Psoas muscle (tissue), 8 donors: Measurements from ENCODE around the gene SEMA3D. TPM values are rescaled to one million over a fixed set of nuclear protein-coding genes. Genes with fewer than 3 reads are reported as not detected.

Source experiments
- ATAC-seq, 4 donors: fragments of 200-7000 bp; cut with Tn5 transposase; one replicate each; pipeline ENCODE4 v1.9.1; 2020; ENCODE audit warnings: moderate library complexity in 3 of 4, mild to moderate bottlenecking in 2 of 4
- DNase-seq, 2 donors: peaks; one replicate each; pipeline ENCODE4 v3.0.0-alpha.2; 2020
- H3K27ac ChIP-seq: fragments of 200-600 bp; one replicate; pipeline ENCODE4 v1.8.0; 2022
- H3K27me3 ChIP-seq, 3 donors: fragments of 200-600 bp in 1 of 3; one replicate each; pipeline versions ENCODE4 v1.6.1 to v1.8.0; 2013 to 2022; ENCODE audit warnings: low read length in 2 of 3, mild to moderate bottlenecking in 2 of 3, moderate library complexity in 1 of 3; ENCODE audit not compliant: insufficient read depth in 3 of 3
- H3K36me3 ChIP-seq, 2 donors: fragments of 200-600 bp in 1 of 2; one replicate each; pipeline versions ENCODE4 v1.6.1 to v1.8.0; 2013 to 2022; ENCODE audit warnings: low read depth in 1 of 2, mild to moderate bottlenecking in 1 of 2, moderate library complexity in 1 of 2; ENCODE audit not compliant: insufficient read depth in 1 of 2
- H3K4me1 ChIP-seq: fragments of 200-600 bp; one replicate; pipeline ENCODE4 v1.8.0; 2022
- H3K4me3 ChIP-seq: fragments of 200-600 bp; one replicate; pipeline ENCODE4 v1.8.0; 2022; ENCODE audit warnings: mild to moderate bottlenecking
- H3K9me3 ChIP-seq: fragments of 200-600 bp; one replicate; pipeline ENCODE4 v1.8.0; 2022
- CTCF ChIP-seq: fragments of 200-600 bp; IDR thresholded peaks from one replicate; pipeline ENCODE4 v1.8.0; 2022; ENCODE audit warnings: antibody characterized with exemption
- WGBS, 3 donors: extraction: QIAGEN DNeasy Blood & Tissue Kit; methylation state at CpG; one replicate each; pipeline versions ENCODE4 v1.1.6 to v1.1.7; 2013; 5-methylcytosine and 5-hydroxymethylcytosine counted together
- intact Hi-C, 2 donors: fragments of 100-400 bp; cut with DNase I; formaldehyde crosslinking; loops; one replicate each; pipeline versions ENCODE4 v1.11.0 to v1.14.2; 2022
- polyA plus RNA-seq, 3 donors: library from polyadenylated mRNA; stranded (reverse); fragments of 200-250 nt; gene quantifications; one replicate each; pipeline ENCODE4 v1.2.3, GENCODE V29; 2013
- total RNA-seq, 4 donors: library from RNA; stranded (reverse); fragmentation: NEBNext Ultra II Directional in 2 of 4; extraction: Animal tissue kit (Norgen Biotek cat#: 25700) in 2 of 4; gene quantifications; one replicate each; pipeline versions ENCODE4 v1.2.1 to v1.2.4, GENCODE V29; 2021 to 2023
- donor health status: healthy with polysubstance abuse.
- donor health status: DM: no; HTN: no; CAD: no; lungs with moderate emphysema.
- donor health status: Bipolar disorder and iron deficiency.
- donor health status: healthy.
- donor health status: DM: yes; HTN: yes; CAD: no.
- donor health status: DM: no; HTN: no; CAD: no.
- donor health status: DM: no; HTN: no; CAD: no.
- donor health status: DM: yes; HTN: yes; CAD: no.

The SEMA3D gene
- total and polyA plus RNA-seq, 7 donors = 0.01 to 0.28 (median 0.06) TPM; not detected in 1

GRCh38 chr7:85184599-85185423 lies 2.0 kb downstream of the SEMA3D start:
- no peak for ATAC-seq
- intact Hi-C loops = no loop called here
- peaks cover 0 to 25% (median 3%) of the 10 kb centered on the region in 3 donors for H3K27me3 ChIP-seq
- H3K27ac ChIP-seq = no peak overlapping the region
- peak; percentile 18 to 32 for DNase-seq
- no peak for TF ChIP-seq CTCF
- WGBS, 3 donors = 31 to 35% (median 34%) methylated on average over 20 to 21 of the region's 21 CpGs
- H3K36me3 ChIP-seq = no peaks in the 10 kb centered on the region
- peak overlapping the region; percentile 54 for H3K4me3 ChIP-seq
- no peaks in the 10 kb centered on the region for H3K4me1 ChIP-seq
- no peaks in the 10 kb centered on the region for H3K9me3 ChIP-seq

GRCh38 chr7:85183296-85183695 lies 3.6 kb downstream of the SEMA3D start:
- ATAC-seq (no peak), DNase-seq (no peak)
- Histone ChIP-seq H3K36me3 (no peaks in the 10 kb centered on the region), H3K4me1 (no peaks in the 10 kb centered on the region), H3K27ac (no peak overlapping the region), H3K27me3 (peaks cover 0 to 22% (median 3%) of the 10 kb centered on the region in 3 donors), H3K4me3 (no peak overlapping the region), H3K9me3 (peaks cover 11% of the 10 kb centered on the region)
- WGBS, 3 donors = 86 to 97% (median 90%) methylated on average over 3 of the region's 3 CpGs
- intact Hi-C loops = no loop called here
- no peak for TF ChIP-seq CTCF

- Histone ChIP-seq H3K4me3 (no peak overlapping the region), H3K9me3 (peaks cover 11% of the 10 kb centered on the region), H3K4me1 (no peaks in the 10 kb centered on the region), H3K27ac (no peak overlapping the region), H3K27me3 (no peaks in the 10 kb centered on the region), H3K36me3 (no peaks in the 10 kb centered on the region)
- intact Hi-C loops = no loop called here
- ATAC-seq (no peak), DNase-seq (no peak)
- WGBS, 3 donors = 34 to 50% (median 35%) methylated on average over 2 of the region's 2 CpGs
- TF ChIP-seq CTCF = no peak
These were observed 8.1 kb downstream of the SEMA3D start for GRCh38 chr7:85178531-85179298.

- H3K4me1 ChIP-seq = no peaks in the 10 kb centered on the region
- intact Hi-C loops = no loop called here
- ATAC-seq (no peak), DNase-seq (no peak)
- H3K27me3 ChIP-seq = no peaks in the 10 kb centered on the region
- no peaks in the 10 kb centered on the region for H3K36me3 ChIP-seq
- H3K4me3 ChIP-seq = no peak overlapping the region
- peaks cover 11% of the 10 kb centered on the region for H3K9me3 ChIP-seq
- H3K27ac ChIP-seq = no peak overlapping the region
- no peak for TF ChIP-seq CTCF
These were observed 9.5 kb downstream of the SEMA3D start for GRCh38 chr7:85177316-85177715.
